GM19438 (cell line): Measurements from ENCODE around the gene TAAR2.
"Not testable (repeated sequence)": the region's sequence is repeated elsewhere in the genome, so short reads cannot be mapped to it uniquely, and the experiment has no call there.

Experiments
- ATAC-seq: cut with Tn5 transposase; IDR thresholded peaks from one replicate; pipeline ENCODE4 v1.9.1; 2021; ENCODE audit warnings: low read depth; ENCODE audit not compliant: unreplicated experiment

The TAAR2 gene, protein sequence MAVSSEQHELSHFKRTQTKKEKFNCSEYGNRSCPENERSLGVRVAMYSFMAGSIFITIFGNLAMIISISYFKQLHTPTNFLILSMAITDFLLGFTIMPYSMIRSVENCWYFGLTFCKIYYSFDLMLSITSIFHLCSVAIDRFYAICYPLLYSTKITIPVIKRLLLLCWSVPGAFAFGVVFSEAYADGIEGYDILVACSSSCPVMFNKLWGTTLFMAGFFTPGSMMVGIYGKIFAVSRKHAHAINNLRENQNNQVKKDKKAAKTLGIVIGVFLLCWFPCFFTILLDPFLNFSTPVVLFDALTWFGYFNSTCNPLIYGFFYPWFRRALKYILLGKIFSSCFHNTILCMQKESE

DNA sequence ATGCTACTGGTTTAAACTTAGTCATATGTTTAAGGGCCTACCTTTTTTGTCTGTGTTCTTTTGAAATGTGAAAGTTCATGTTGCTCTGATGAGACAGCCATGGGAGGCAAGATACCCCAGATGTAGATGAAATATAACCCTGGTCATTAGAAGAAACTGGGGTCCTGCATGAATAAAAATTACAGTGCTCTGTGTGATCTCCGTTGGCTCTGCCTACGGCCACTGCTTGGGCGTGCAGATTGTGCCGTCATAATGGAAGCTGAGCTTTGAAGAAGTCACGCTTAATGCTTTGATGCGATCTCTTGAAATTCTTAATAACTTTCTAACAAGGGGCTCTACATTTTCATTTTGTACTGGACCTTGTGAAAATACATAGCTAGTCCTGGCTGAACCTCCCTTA is at the start of gene TAAR2:
Gene TAAR2 (minus strand): TSS at position 101 of the 400 bp plus-strand sequence. CDS start 0 bp downstream, at position 101.
- ATAC-seq = no peak

- no peak for ATAC-seq
Observed at GRCh38 chr6:132673376-132674094, 49.5 kb upstream of the TAAR2 start.

DNA sequence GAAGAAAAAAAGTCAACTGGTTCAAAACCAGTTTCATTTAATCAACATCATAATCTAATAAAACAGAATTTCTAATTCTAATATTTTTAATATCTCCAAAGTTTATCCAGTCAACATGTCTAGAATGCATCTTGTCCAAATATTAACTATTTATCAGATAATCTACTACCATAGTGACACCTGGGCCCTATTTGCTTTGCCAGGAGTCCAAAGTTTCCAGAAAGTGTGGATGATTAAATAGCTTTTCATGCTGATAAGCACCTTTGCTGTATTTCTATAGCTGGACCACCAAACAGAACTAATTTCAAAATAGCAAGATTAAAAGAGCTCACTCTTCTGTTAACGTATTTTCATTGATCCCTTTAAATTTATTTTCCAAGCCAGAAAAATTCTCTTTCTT is 47.2 kb upstream of the TAAR2 start:
- no peak for ATAC-seq

GRCh38 chr6:132669690-132670291 is 45.7 kb upstream of the TAAR2 start:
- ATAC-seq = peak; percentile 71

DNA sequence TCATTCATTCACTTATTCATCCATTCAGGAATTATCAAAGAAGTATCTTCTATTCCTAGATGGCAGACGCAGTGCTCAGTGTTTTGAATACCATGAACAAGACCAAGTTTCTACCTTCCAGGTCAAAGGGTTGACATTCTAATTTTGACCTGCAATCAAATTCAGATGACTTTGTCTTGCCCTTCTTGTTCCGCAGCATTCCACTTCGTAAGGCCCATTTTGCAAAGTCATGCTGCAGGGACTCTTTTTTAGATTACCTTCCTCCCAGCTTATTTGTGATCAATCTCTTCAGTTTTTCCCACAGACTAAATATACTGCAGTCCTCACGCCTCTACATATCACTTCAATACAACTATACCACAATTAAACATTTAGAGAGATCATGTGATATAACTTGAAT is 42.0 kb upstream of the TAAR2 start:
- no peak for ATAC-seq

- no peak for ATAC-seq
Observed at GRCh38 chr6:132664309-132665034, 40.4 kb upstream of the TAAR2 start.

GRCh38 chr6:132663661-132664060 is 39.6 kb upstream of the TAAR2 start:
- no peak for ATAC-seq

GRCh38 chr6:132661906-132662305 is 37.8 kb upstream of the TAAR2 start:
- no peak for ATAC-seq

DNA sequence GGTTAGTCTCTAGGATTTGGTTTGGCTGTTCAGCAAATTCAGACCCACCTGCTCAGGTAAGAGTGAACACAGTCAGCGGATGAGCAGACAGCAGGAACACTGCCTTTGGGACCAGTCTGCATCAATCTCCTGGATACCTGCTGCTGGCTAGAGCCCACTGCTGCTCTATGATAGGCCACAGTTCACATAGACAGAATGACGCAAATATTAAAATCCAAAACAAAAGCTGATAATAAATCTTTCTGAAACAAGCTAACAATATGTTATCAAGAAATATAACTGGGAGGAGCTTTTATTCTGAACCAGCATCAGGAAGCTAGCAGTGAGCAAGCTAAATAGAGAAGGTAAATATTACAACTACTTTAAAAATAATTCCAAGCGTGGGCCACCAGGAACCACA is 35.0 kb upstream of the TAAR2 start, which contains the start of gene TAAR1:
Gene TAAR1 (minus strand): TSS at position 101 of the 400 bp plus-strand sequence. CDS start 13,179 bp downstream, outside the sequence.
- no peak for ATAC-seq

- no peak for ATAC-seq
Observed at GRCh38 chr6:132651062-132651461, 27.0 kb upstream of the TAAR2 start.

DNA sequence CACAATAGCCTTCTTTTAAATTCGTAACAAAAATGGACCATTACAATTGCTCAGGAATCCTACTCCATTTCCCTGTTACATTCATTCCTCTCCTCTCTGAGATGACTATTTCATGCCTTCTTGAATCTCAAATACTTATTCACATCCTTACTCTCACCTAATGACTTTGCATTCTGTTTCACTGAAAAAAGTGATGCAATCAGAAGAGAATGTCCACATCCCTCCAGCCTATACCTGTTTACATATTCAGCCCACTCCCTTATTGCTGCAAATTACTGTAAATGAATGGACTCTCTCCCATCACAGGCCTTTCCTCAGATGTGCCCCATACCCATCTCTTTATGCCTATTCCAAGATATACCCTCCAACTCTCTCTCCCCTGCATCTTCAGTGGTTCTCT is 26.4 kb upstream of the TAAR2 start:
- ATAC-seq = no peak

GRCh38 chr6:132648828-132649227 is 24.8 kb upstream of the TAAR2 start:
- ATAC-seq = no peak

- ATAC-seq = peak; percentile 86
Observed at GRCh38 chr6:132648356-132648755, 24.3 kb upstream of the TAAR2 start.

DNA sequence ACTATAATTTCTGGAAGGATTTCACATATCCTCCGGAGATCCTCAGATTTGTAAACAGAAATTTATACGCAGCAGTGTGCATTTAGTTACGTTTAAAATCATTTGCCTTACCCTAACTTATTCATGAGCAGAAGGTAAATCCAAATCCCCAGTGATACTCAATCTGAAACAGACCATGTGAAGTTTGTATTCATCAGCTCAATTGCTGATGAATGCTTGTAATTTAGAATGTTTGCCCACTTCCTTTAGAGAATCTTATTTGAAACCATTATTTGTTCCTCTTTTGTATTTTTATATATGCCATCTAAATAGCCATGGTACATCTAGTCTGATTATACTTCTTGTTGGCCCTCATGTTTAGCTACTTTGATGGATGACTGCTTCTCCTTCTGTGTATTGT is 19.5 kb upstream of the TAAR2 start:
- no peak for ATAC-seq

- not testable (repeated sequence) for ATAC-seq
Observed at GRCh38 chr6:132637135-132637534, 13.1 kb upstream of the TAAR2 start.

- not testable (repeated sequence) for ATAC-seq
Observed at GRCh38 chr6:132635906-132636305, 11.8 kb upstream of the TAAR2 start.

DNA sequence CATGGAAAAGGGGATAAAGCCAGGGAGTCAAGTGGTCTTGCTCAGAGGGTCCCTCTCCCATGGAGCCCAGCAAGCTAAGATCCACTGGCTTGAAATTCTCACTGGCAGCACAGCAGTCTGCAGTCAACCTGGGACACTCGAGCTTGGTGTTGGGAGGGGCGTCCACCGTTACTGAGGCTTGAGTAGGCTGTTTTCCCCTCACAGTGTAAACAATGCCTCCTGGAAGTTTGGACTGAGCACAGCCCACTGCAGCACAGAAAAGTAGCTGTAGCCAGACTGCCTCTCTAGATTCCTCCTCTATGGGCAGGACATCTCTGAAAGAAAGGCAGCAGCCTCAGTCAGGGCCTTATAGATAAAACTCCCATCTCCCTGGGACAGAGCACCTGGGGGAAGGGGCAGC is 11.2 kb upstream of the TAAR2 start:
- not testable (repeated sequence) for ATAC-seq

- ATAC-seq = no peak
Observed at GRCh38 chr6:132634796-132635195, 10.7 kb upstream of the TAAR2 start.

- ATAC-seq = no peak
Observed at GRCh38 chr6:132633362-132633761, 9.3 kb upstream of the TAAR2 start.

DNA sequence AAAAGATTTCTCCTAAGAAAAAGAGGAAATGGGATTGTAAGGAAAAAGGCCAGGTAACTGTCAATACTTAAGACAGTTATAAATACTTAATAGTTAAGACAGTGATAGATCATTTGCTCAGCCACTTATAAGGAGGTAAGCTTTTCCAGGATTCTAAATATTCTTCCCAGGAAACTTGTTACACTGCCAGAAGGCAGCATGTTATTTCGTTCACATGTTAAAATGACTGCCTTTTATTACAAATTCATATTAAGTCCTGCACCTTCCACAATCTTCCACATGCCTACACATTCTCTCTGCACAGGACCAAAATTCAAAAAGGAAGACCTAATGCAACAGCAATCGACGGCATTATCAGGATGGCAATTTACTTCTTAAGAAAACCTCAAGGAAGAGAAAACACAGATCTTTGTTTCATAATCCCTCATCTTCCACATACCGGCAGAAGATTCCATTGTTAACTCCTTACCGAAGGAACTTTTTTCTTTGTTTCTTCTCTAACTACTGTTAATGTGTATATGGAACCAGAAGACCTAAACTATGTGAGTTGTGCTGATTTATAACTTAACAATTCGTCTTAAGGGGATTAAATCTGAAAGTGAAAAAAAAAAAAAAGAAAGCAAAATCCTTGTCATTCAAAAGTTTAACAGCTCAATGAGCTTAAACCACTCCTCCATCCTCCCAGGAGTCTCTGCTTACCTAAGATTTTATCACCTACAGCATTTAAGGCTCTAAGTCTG is 799 bp downstream of the TAAR2 start:
- ATAC-seq = no peak
